GM12873 (cell line): ENCODE measurements around the gene AKAP3.

Experiments
- CTCF ChIP-seq: IDR thresholded peaks from 2 replicates; pipeline ENCODE4 v1.5.1; 2012; ENCODE audit warnings: low read depth, mild to moderate bottlenecking, moderate library complexity, low read length, control low read depth; ENCODE audit not compliant: insufficient read depth; ENCODE audit errors: missing control alignments

AKAP3 gene

GRCh38 chr12:4648501-4649357 lies at the start of gene AKAP3, which contains the start of gene NDUFA9:
Gene AKAP3 (minus strand): TSS chr12:4649051. CDS start chr12:4638196, 10,855 bp downstream.
Gene NDUFA9 (plus strand): TSS chr12:4649114. CDS start chr12:4649127, 13 bp downstream.
- TF ChIP-seq CTCF = no peak

- no peak for TF ChIP-seq CTCF
Observed at GRCh38 chr12:4690760-4691159, 41.9 kb upstream of the AKAP3 start.

- no peak for TF ChIP-seq CTCF
Observed at GRCh38 chr12:4685317-4685716, 36.5 kb upstream of the AKAP3 start.

- no peak for TF ChIP-seq CTCF
Observed at GRCh38 chr12:4681732-4682131, 32.9 kb upstream of the AKAP3 start.

- no peak for TF ChIP-seq CTCF
Observed at GRCh38 chr12:4679711-4680110, 30.9 kb upstream of the AKAP3 start.

GRCh38 chr12:4665236-4665635 lies 16.4 kb upstream of the AKAP3 start:
- no peak for TF ChIP-seq CTCF

GRCh38 chr12:4663971-4664505 lies 15.2 kb upstream of the AKAP3 start:
- no peak for TF ChIP-seq CTCF
